AG08396 (cell line): Measurements from ENCODE around the gene C11orf24.

Source experiments
- DNase-seq: peaks from one replicate; pipeline ENCODE4 v3.0.0; 2012; ENCODE audit warnings: low spot score, mixed read lengths

The C11orf24 gene

DNA sequence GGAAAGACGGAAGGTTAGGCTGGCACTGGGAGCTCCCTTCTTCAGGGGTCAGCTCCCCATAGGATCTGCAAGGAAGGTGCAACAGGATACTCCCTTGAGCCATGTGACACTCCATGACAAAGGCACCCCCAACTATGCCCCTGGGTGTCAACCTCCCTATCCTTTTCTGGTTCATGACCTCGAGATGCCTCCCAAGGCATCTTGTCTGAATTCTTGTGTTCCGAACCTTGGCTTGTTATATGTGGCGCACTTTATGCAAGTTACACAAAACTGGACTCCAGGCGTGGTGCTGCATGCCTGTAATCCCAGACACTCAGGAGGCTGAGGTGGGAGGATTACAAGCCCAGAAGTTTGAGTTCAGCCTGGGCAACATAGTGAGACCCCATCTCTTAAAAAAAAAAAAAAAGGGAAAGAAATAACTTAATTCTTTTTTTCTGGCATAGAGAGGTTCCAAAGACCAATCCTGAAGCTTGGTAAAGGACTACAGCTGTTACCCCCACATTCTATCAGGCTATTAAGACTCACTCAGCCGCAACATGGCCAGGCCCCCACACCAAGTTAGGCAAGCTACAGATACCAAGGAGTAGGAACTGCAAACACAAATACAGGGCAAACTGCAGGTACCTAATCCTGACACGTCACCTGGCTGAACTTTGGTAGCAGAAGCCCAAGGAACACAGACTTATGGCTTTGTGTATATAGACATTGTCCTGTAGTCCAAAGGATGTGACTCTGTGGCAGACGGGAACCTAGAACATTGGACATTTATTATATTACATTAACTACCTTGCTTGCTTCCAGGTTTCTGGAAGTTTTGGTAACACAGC is 1.4 kb downstream of the C11orf24 start:
- no peak for DNase-seq

- peak; percentile 79 for DNase-seq
Measured at GRCh38 chr11:68269414-68270081, 2.2 kb downstream of the C11orf24 start.

DNA sequence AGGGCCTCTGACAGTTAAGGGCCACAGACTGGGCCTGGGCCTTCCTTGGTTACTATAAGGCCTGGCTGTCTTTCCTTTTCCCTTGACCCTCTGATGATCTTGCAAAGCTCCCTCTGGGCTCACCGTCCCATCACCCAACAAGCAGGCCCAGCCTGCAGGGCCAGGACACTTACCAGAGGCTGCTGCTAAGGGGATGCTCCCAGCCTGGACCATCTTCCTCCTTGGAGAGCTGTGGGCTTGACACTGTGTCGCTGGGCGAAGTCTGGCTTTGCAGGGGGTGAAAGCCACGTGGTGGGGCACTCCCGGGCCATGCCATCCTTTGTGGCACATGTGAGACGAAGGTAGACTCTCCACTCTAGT is 3.9 kb downstream of the C11orf24 start:
- no peak for DNase-seq

DNA sequence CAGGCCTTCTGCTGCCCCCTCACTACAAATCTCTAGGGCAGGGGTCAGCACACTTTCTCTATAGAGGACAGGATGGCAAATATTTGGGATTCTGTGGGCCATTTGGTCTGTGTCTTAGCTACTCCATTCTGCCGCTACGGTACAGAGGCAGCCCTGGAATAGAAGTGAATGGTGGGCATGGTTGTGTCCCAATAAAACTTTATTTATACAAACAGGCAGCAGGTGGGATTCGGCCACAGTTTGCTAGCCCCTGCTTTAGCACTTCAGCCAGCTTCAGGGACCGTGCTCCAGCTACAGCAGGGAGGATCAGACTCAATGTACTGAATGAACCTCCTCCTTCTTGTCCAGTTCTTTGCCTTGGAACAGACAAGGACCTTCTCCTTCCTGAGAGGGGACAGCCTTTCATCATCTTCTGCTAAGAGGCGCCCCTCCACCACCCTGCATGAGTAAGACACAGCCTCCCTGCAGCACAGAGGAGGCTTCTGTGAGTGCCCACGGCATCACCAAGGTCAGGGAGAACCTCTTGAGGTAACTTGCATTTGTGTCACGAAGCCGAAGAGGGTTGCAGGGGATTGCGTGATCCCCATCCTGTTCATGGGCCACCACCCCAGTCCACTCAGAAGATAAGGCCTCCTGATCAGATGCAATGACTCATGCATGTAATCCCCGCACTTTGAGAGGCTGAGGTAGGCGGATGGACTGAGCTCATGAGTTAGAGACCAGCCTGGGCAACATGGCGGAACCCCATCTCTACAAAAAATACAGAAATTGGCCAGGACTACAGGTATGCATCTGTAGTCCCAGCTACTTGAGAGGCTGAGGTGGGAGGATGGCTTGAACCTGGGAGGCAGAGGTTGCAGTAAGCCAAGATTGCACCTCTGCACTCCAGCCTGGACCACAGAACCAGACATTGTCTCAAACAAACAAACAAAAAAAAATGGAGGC is 4.6 kb downstream of the C11orf24 start:
- DNase-seq, result no peak

GRCh38 chr11:68266121-68266891 is 5.5 kb downstream of the C11orf24 start:
- no peak for DNase-seq

GRCh38 chr11:68264741-68265540 is 6.8 kb downstream of the C11orf24 start:
- no peak for DNase-seq

- DNase-seq, result no peak
Measured at GRCh38 chr11:68264244-68264643, 7.5 kb downstream of the C11orf24 start.

- DNase-seq, result no peak
Measured at GRCh38 chr11:68263444-68264035, 8.2 kb downstream of the C11orf24 start.

- no peak for DNase-seq
Measured at GRCh38 chr11:68262544-68262827, 9.3 kb downstream of the C11orf24 start.

DNA sequence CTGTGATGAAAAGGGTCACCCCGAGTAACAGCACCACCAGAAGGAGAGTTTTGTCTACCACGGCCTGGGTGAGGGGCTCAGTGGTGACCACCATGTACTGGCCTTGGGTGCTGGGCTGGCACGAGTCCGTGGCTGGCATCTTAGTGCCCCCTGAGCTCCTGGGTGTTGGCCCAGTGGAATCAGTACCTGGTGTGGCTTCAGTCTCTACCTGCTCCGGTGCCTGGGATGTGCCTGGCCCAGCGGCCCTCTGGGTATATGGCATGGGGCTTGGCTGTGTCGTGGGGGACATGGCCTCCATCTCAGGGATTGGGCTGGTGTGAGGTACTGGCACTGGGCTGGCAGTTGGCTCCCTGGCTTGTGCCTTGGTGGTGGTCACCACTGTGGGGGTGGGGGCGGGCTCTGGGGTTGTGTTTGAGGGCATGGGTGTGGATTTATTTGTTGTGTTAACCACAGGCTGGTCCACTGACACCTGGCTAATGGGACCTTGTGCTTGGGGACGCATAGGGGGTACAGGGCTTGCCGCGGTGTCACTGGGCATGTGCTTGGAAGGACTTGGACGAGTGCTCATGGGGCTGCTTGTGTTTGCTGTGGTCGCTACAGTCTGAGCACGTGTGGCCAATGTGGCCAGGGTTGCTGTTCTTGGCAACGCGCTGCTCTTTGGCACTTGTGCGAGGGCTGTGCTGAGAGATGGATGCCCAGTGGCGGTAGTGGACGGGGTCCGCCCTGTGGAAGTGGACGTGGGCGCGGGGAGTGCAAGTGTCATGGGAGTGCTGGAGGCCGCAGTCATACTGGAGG is 9.8 kb downstream of the C11orf24 start:
- DNase-seq, result no peak

- DNase-seq, result no peak
Measured at GRCh38 chr11:68261006-68261405, 10.8 kb downstream of the C11orf24 start.

GRCh38 chr11:68260484-68260883 is 11.3 kb downstream of the C11orf24 start:
- no peak for DNase-seq

DNA sequence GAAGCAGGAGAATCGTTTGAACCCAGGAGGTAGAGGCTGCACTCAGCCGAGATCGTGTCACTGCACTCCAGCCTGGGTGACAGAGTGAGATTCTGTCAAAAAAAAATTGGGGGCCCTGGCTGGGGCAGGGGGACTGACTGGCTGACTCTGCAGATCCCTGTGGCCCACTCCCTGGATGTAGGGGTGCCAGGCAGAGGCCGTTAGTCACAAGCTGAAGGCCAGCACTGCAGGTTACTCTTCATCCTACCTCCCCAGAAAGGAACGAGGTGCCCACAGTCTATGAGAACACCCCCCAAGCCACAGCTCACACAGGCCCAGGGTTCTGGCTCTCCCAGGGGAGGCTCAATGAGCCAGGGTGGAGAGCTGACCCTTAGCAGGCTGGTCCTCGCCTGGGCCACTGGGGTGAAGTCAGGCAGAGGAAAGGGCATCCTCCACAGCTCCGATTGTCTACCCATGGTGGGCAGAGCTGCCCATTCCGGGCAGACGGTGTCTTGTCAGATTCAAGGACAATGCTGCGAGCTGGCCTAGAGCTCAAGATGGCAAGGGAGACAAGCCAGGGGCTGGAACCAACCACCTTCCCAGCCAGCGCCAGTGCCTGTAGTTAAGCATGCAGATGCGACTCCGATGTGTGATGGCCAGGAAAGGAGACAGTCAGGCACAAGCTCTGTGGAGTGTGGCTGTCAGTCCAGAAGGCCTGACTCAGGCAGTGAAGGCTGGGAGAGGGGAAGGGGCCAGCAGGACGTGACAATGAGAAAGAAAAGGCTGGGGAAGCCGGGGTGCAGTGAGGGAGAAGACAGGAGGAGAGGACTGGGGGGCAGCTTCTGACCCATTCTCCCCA is 12.4 kb downstream of the C11orf24 start:
- no peak for DNase-seq

DNA sequence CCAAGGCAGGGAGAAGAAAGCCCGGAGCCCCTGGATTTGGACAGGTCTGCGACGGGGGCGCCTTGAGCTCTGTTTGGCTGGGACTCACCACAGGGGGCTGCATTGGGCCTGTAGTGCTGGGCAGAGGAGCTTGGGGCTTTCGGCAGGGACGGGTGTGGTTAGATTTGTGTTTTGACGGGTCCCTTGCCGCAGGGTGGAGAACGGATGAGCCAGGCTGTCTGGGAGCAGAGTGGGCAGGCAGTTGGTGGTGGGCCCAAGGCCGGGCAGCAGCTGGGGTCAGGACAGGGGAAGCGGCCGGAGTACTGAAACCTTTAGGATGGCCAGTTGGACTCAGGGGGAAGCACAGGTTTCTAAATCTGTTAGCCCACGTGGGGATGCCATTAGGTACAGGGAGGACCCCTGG is 13.4 kb downstream of the C11orf24 start:
- DNase-seq, result no peak

DNA sequence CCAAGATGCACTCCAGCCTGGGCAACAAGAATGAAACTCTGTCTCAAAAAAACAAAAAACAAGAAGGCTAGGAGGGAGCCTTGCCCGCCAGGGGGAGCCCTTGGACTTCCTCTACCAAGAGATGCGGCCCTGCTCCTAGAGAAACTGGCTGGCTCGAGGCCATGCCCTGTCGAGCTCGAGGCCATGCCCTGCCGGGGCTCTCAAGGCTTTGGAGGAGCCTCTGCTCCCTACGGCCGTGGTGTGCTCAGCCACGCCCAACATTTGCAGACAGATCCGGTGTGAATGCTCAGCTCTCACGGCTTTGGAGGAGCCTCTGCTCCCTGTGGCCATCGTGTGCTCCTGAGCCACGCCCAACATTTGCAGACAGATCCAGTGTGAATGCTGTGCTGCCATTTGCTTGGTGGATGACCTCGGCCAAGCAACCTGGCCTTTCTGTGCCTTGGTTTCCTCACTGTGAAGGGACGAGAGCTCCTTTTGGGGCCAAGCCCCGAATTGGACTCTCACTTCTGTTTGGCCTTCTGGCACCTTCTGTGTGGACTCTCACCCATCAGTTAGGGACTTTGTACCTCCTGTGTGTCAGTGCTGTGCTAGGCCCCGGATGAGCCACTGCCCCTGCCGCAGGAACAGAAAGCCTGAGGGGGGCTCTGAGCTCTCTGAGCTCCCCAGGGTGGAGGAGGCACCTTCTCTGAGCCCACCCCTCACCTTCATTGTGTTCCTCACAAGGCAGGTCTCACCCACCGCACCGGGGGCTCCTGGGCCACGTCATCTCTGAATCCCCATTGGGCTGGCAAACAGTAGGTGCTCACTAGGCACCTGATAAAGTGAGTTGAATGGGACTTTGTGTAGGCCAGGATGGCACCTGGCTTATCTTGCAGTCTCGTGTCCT is 14.1 kb downstream of the C11orf24 start:
- DNase-seq, result peak; percentile 84

DNA sequence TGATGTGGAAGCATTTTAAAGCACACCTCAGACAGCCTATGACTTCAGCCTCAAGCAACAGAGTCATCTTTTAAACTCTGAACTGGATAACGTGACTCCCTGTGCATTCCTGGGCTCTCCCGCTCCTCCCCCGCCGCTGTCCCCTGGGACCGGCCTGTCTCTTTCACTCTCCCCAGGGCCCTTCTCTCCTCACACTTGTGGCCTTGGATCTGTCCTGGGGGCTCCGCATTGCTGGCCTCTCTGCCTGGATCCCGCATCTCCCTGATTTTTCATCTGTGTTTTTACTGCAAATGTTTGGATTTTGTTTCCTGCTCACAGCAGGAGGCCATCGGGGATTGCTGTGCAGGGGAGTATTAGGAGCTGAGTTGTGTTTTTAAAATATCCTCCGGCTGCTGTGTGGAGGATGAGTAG is 15.4 kb downstream of the C11orf24 start:
- no peak for DNase-seq

DNA sequence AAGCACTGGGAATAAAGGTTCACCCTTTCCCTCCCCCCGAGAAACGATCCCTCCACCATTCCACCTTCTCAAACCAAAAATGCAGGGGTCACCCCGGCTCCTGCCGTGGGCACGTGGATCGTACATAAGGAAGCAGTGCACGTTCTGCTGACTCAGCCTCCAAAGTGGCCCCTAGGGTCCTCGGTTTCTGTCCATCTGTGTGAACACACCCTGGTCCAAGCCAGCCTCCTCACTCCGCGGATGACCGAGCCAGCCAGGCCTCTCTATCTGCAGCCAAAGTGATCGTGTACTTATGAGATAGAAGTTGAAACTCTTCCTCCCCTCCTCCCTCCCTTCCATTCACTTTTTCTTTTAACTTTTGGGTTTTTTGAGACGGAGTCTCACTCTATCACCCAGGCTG is 16.2 kb downstream of the C11orf24 start:
- no peak for DNase-seq

DNA sequence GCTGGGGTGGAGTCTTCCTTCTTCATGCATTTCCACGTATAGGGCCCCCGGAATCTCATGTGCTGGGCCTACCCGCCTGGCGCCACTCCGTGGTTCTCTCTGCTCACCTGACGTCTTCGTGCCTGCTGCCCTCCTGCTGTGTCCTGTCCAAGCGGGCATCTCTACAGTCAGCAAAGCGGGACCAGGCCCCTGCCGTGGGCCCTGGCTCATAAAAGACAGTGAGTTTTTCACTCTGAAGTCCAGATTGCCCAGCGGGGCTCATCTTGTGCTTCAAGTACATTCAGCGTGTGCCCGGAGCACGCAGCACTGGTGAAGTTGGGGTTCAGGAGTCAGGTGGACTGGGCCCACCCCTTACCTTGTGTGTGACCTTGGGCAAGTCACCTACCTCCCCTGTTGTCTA is 17.4 kb downstream of the C11orf24 start:
- no peak for DNase-seq
